Measurements from ENCODE around the gene MDP1. TPM values are rescaled to one million over a fixed set of nuclear protein-coding genes. Genes with fewer than 3 reads are reported as not detected.

Gene MDP1
- total RNA-seq, 8 experiments from 2014 or later = 12.1 to 38.8 (median 27.0) TPM

- H3K27ac ChIP-seq = no peak overlapping the region
- 33 to 100% (median 93%) methylated on average over 1 to 2 of the region's 2 CpGs; no CpG with 5 or more reads in 1 of the 10 experiments for WGBS, 10 experiments
- peaks cover 14 to 19% of the 10 kb centered on the region in 2 donors for H3K4me1 ChIP-seq (replicated peaks in 1 of 2)
- in situ Hi-C loops (cut with MboI; ENCODE audit: low pct_unique_long_range_greater_than_20kb in 2 of 9, low sequenced_read_pairs in 9 of 9, unreplicated experiment in 9 of 9) = no loop called here
- ATAC-seq (replicated peaks in 6 of 8) = no peak
- H3K4me3 ChIP-seq = peak overlapping the region in 4 of 5 donors; percentile 76 to 82 (median 78)
Observed at GRCh38 chr14:24197056-24197450, 18.8 kb downstream of the MDP1 start.

- in situ Hi-C loops (cut with MboI; ENCODE audit: low pct_unique_long_range_greater_than_20kb in 2 of 9, low sequenced_read_pairs in 9 of 9, unreplicated experiment in 9 of 9) = no loop called here
- peak; percentile 2 to 17 (median 8) for ATAC-seq (replicated peaks in 6 of 8)
- WGBS, 10 experiments = 17 to 100% (median 45%) methylated on average over 2 to 24 of the region's 33 CpGs
- peak overlapping the region; percentile 76 to 82 (median 79) for H3K4me3 ChIP-seq
- H3K27ac ChIP-seq = peak overlapping the region; percentile 99 to 100
- peaks cover 14 to 19% of the 10 kb centered on the region in 2 donors for H3K4me1 ChIP-seq (replicated peaks in 1 of 2)
Observed at GRCh38 chr14:24196071-24197055, 19.5 kb downstream of the MDP1 start.

- peak within 1 kb of the TSS; percentile 99 to 100 for H3K27ac ChIP-seq
- peak; percentile 87 to 94 (median 92) for ATAC-seq (replicated peaks in 6 of 8)
- in situ Hi-C loops (cut with MboI; ENCODE audit: low pct_unique_long_range_greater_than_20kb in 2 of 9, low sequenced_read_pairs in 9 of 9, unreplicated experiment in 9 of 9) = no loop called here
- H3K4me1 ChIP-seq (replicated peaks in 1 of 2) = peaks cover 14 to 19% of the 10 kb centered on the region in 2 donors
- peak within 1 kb of the TSS; percentile 76 to 82 (median 79) for H3K4me3 ChIP-seq
- 0 to 3% (median 1%) methylated on average over 2 to 15 of the region's 89 CpGs; no CpG with 5 or more reads in 7 of the 10 experiments for WGBS, 10 experiments
Observed at GRCh38 chr14:24195186-24196070, 20.4 kb downstream of the MDP1 start, which contains the start of gene TM9SF1. Gene TM9SF1, minus strand, starts transcription at chr14:24195441. Its CDS starts 422 bp downstream, at chr14:24195019.

- H3K27ac ChIP-seq = peak overlapping the region; percentile 99 to 100
- WGBS, 10 experiments = 80 to 100% (median 92%) methylated on average over 1 to 3 of the region's 8 CpGs; no CpG with 5 or more reads in 7 of the 10 experiments
- peak overlapping the region; percentile 76 to 82 (median 79) for H3K4me3 ChIP-seq
- no peak for ATAC-seq (replicated peaks in 6 of 8)
- peaks cover 14 to 19% of the 10 kb centered on the region in 2 donors for H3K4me1 ChIP-seq (replicated peaks in 1 of 2)
- in situ Hi-C loops (cut with MboI; ENCODE audit: low pct_unique_long_range_greater_than_20kb in 2 of 9, low sequenced_read_pairs in 9 of 9, unreplicated experiment in 9 of 9) = no loop called here
Observed at GRCh38 chr14:24194873-24195185, 21.0 kb downstream of the MDP1 start.

- 60 to 100% (median 88%) methylated on average over 1 to 5 of the region's 7 CpGs for WGBS, 10 experiments
- Histone ChIP-seq H3K4me1 (replicated peaks in 1 of 2) (peaks cover 16 to 21% of the 10 kb centered on the region in 2 donors), H3K4me3 (peak overlapping the region; percentile 76 to 82 (median 79)), H3K27ac (peak overlapping the region in 1 of 2 donors; percentile 100)
- in situ Hi-C loops (cut with MboI; ENCODE audit: low pct_unique_long_range_greater_than_20kb in 2 of 9, low sequenced_read_pairs in 9 of 9, unreplicated experiment in 9 of 9) = no loop called here
- ATAC-seq (replicated peaks in 6 of 8) = no peak
Observed at GRCh38 chr14:24194186-24194872, 21.5 kb downstream of the MDP1 start.

- Histone ChIP-seq H3K27ac (no peak overlapping the region), H3K4me1 (replicated peaks in 1 of 2) (peaks cover 19 to 26% of the 10 kb centered on the region in 2 donors), H3K4me3 (no peak overlapping the region)
- 89 to 100% (median 100%) methylated on average over 1 to 6 of the region's 15 CpGs; no CpG with 5 or more reads in 2 of the 10 experiments for WGBS, 10 experiments
- in situ Hi-C loops (cut with MboI; ENCODE audit: low pct_unique_long_range_greater_than_20kb in 2 of 9, low sequenced_read_pairs in 9 of 9, unreplicated experiment in 9 of 9) = no loop called here
- no peak for ATAC-seq (replicated peaks in 6 of 8)
Observed at GRCh38 chr14:24192933-24193332, 22.9 kb downstream of the MDP1 start.

- Histone ChIP-seq H3K4me3 (no peak overlapping the region), H3K27ac (no peak overlapping the region), H3K4me1 (replicated peaks in 1 of 2) (peaks cover 16 to 23% of the 10 kb centered on the region in 2 donors)
- in situ Hi-C loops (cut with MboI; ENCODE audit: low pct_unique_long_range_greater_than_20kb in 2 of 9, low sequenced_read_pairs in 9 of 9, unreplicated experiment in 9 of 9) = no loop called here
- no peak for ATAC-seq (replicated peaks in 6 of 8)
- WGBS, 10 experiments = 75 to 100% (median 91%) methylated on average over 1 to 5 of the region's 10 CpGs; no CpG with 5 or more reads in 2 of the 10 experiments
Observed at GRCh38 chr14:24190416-24190815, 25.4 kb downstream of the MDP1 start.

- Histone ChIP-seq H3K27ac (peak overlapping the region in 1 of 2 donors; percentile 25), H3K4me1 (replicated peaks in 1 of 2) (peaks cover 13 to 18% of the 10 kb centered on the region in 2 donors), H3K4me3 (no peak overlapping the region)
- WGBS, 10 experiments = 68 to 100% (median 91%) methylated on average over 1 to 6 of the region's 9 CpGs; no CpG with 5 or more reads in 2 of the 10 experiments
- in situ Hi-C loops (cut with MboI; ENCODE audit: low pct_unique_long_range_greater_than_20kb in 2 of 9, low sequenced_read_pairs in 9 of 9, unreplicated experiment in 9 of 9) = no loop called here
- no peak for ATAC-seq (replicated peaks in 6 of 8)
Observed at GRCh38 chr14:24189460-24189859, 26.4 kb downstream of the MDP1 start.

GRCh38 chr14:24189059-24189375 lies 26.8 kb downstream of the MDP1 start:
- 0 to 17% (median 0%) methylated on average over 1 to 3 of the region's 3 CpGs; no CpG with 5 or more reads in 2 of the 10 experiments for WGBS, 10 experiments
- Histone ChIP-seq H3K27ac (peak overlapping the region in 1 of 2 donors; percentile 25), H3K4me3 (peak overlapping the region; percentile 57 to 87 (median 72)), H3K4me1 (replicated peaks in 1 of 2) (peaks cover 11 to 14% of the 10 kb centered on the region in 2 donors)
- no peak for ATAC-seq (replicated peaks in 6 of 8)
- in situ Hi-C loops (cut with MboI; ENCODE audit: low pct_unique_long_range_greater_than_20kb in 2 of 9, low sequenced_read_pairs in 9 of 9, unreplicated experiment in 9 of 9) = no loop called here

GRCh38 chr14:24188251-24189058 lies 27.4 kb downstream of the MDP1 start, which contains the start of gene IPO4:
Gene IPO4, minus strand, starts transcription at chr14:24188816. Its CDS starts 29 bp downstream, at chr14:24188787.
- peak; percentile 90 to 96 (median 94) for ATAC-seq (replicated peaks in 6 of 8)
- WGBS, 10 experiments = 0 to 4% (median 0%) methylated on average over 1 to 17 of the region's 65 CpGs
- H3K27ac ChIP-seq = peak within 1 kb of the TSS; percentile 83 to 94
- H3K4me1 ChIP-seq (replicated peaks in 1 of 2) = peaks cover 11 to 14% of the 10 kb centered on the region in 2 donors
- H3K4me3 ChIP-seq = peak within 1 kb of the TSS; percentile 57 to 87 (median 72)
- in situ Hi-C loops (cut with MboI; ENCODE audit: low pct_unique_long_range_greater_than_20kb in 2 of 9, low sequenced_read_pairs in 9 of 9, unreplicated experiment in 9 of 9) = no loop called here

- 94% methylated on average over 2 of the region's 2 CpGs; no CpG with 5 or more reads in 9 of the 10 experiments for WGBS, 10 experiments
- Histone ChIP-seq H3K27ac (no peak overlapping the region), H3K4me3 (peak overlapping the region in 4 of 5 donors; percentile 57 to 87 (median 69)), H3K4me1 (replicated peaks in 1 of 2) (peaks cover 11 to 14% of the 10 kb centered on the region in 2 donors)
- in situ Hi-C loops (cut with MboI; ENCODE audit: low pct_unique_long_range_greater_than_20kb in 2 of 9, low sequenced_read_pairs in 9 of 9, unreplicated experiment in 9 of 9) = no loop called here
- no peak for ATAC-seq (replicated peaks in 6 of 8)
Observed at GRCh38 chr14:24187539-24187915, 28.3 kb downstream of the MDP1 start.
